ENCODE results near the gene GFRA1.

- TF ChIP-seq, protein P1, sequence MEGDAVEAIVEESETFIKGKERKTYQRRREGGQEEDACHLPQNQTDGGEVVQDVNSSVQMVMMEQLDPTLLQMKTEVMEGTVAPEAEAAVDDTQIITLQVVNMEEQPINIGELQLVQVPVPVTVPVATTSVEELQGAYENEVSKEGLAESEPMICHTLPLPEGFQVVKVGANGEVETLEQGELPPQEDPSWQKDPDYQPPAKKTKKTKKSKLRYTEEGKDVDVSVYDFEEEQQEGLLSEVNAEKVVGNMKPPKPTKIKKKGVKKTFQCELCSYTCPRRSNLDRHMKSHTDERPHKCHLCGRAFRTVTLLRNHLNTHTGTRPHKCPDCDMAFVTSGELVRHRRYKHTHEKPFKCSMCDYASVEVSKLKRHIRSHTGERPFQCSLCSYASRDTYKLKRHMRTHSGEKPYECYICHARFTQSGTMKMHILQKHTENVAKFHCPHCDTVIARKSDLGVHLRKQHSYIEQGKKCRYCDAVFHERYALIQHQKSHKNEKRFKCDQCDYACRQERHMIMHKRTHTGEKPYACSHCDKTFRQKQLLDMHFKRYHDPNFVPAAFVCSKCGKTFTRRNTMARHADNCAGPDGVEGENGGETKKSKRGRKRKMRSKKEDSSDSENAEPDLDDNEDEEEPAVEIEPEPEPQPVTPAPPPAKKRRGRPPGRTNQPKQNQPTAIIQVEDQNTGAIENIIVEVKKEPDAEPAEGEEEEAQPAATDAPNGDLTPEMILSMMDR (IDR thresholded peaks at IDR 0.05; ENCODE audit: insufficient read depth, low read length, poor library complexity, severe bottlenecking): no peak
- TF ChIP-seq EZH2phosphoT487 (conservative IDR thresholded peaks at IDR 0.05; ENCODE audit: low read length): no peak
Observed at GRCh38 chr10:116141855-116142254, 131.2 kb downstream of the GFRA1 start.
